ENCODE measurements around the gene PBX4.

PBX4 gene

GRCh38 chr19:19558055-19558454 lies 60.4 kb downstream of the PBX4 start:
- DNase-seq (ENCODE audit: low read depth in 2 of 2): no peak

GRCh38 chr19:19554074-19555023 lies 64.1 kb downstream of the PBX4 start:
- peak; percentile 56 to 71 for DNase-seq (ENCODE audit: low read depth in 2 of 2)

GRCh38 chr19:19553670-19554069 lies 64.8 kb downstream of the PBX4 start:
- DNase-seq (ENCODE audit: low read depth in 2 of 2): no peak

GRCh38 chr19:19552798-19553197 lies 65.7 kb downstream of the PBX4 start:
- DNase-seq (ENCODE audit: low read depth in 2 of 2): no peak

GRCh38 chr19:19551853-19552192 lies 66.7 kb downstream of the PBX4 start:
- DNase-seq (ENCODE audit: low read depth in 2 of 2): no peak

GRCh38 chr19:19550972-19551852 lies 67.3 kb downstream of the PBX4 start:
- no peak for DNase-seq (ENCODE audit: low read depth in 2 of 2)

GRCh38 chr19:19550485-19550929 lies 68.0 kb downstream of the PBX4 start:
- DNase-seq (ENCODE audit: low read depth in 2 of 2): no peak

GRCh38 chr19:19549804-19550464 lies 68.6 kb downstream of the PBX4 start:
- DNase-seq (ENCODE audit: low read depth in 2 of 2): no peak

GRCh38 chr19:19548915-19549759 lies 69.3 kb downstream of the PBX4 start:
- no peak for DNase-seq (ENCODE audit: low read depth in 2 of 2)

- no peak for DNase-seq (ENCODE audit: low read depth in 2 of 2)
These were observed 70.7 kb downstream of the PBX4 start for GRCh38 chr19:19547674-19548336.

- no peak for DNase-seq (ENCODE audit: low read depth in 2 of 2)
These were observed 71.7 kb downstream of the PBX4 start for GRCh38 chr19:19546751-19547162.

- DNase-seq (ENCODE audit: low read depth in 2 of 2): no peak
These were observed 72.8 kb downstream of the PBX4 start for GRCh38 chr19:19545707-19546106.

GRCh38 chr19:19544954-19545591 lies 73.4 kb downstream of the PBX4 start:
- DNase-seq (ENCODE audit: low read depth in 2 of 2): no peak

GRCh38 chr19:19544257-19544953 lies 74.1 kb downstream of the PBX4 start:
- no peak for DNase-seq (ENCODE audit: low read depth in 2 of 2)

- DNase-seq (ENCODE audit: low read depth in 2 of 2): no peak
These were observed 74.8 kb downstream of the PBX4 start for GRCh38 chr19:19543640-19544039.

- DNase-seq (ENCODE audit: low read depth in 2 of 2): no peak
These were observed 75.4 kb downstream of the PBX4 start for GRCh38 chr19:19543101-19543500.

GRCh38 chr19:19542507-19542906 lies 76.0 kb downstream of the PBX4 start:
- DNase-seq (ENCODE audit: low read depth in 2 of 2): no peak

- no peak for DNase-seq (ENCODE audit: low read depth in 2 of 2)
These were observed 76.9 kb downstream of the PBX4 start for GRCh38 chr19:19541616-19542015.

- peak; percentile 79 to 92 for DNase-seq (ENCODE audit: low read depth in 2 of 2)
These were observed 77.6 kb downstream of the PBX4 start for GRCh38 chr19:19540715-19541515.

Data from stimulated activated CD4-positive, alpha-beta T cell treated with anti-CD3 and anti-CD28 coated beads, Interleukin-4, amount 100 ng/mL, for 48 hours (primary cell).